ENCODE data around the gene GALNTL6. TPM values are rescaled to one million over a fixed set of nuclear protein-coding genes. Genes with fewer than 3 reads are reported as not detected.

GALNTL6 gene
- total RNA-seq, 4 donors from 2014 or later, result 0.82 to 0.95 TPM; not detected in 2

- intact Hi-C loops (cut with DNase I; ENCODE audit: low total_unique reads) (no loop called here), in situ Hi-C loops (cut with MboI; ENCODE audit: low pct_ligation_motif_present in 1 of 4, low pct_unique_long_range_greater_than_20kb in 1 of 4, low sequenced_read_pairs in 3 of 4) (no loop called here)
- Histone ChIP-seq H3K9me3 (no peaks in the 10 kb centered on the region), H3K4me3 (no peak overlapping the region), H3K4me1 (no peaks in the 10 kb centered on the region), H3K27ac (no peak overlapping the region), H3K36me3 (no peaks in the 10 kb centered on the region), H3K27me3 (no peaks in the 10 kb centered on the region)
- no peak for TF ChIP-seq POLR2A (IDR thresholded peaks at IDR 0.05)
- TF ChIP-seq CTCF (IDR thresholded peaks at IDR 0.05), result no peak
- no peak for TF ChIP-seq POLR2AphosphoS5 (IDR thresholded peaks at IDR 0.05)
- TF ChIP-seq EP300 (IDR thresholded peaks at IDR 0.05; ENCODE audit: low read depth), result no peak
- DNase-seq, result no peak
These were observed 1115.1 kb downstream of the GALNTL6 start for GRCh38 chr4:172928347-172928746.

GRCh38 chr4:172938072-172938829, 1125.0 kb downstream of the GALNTL6 start:
- DNase-seq, result no peak
- intact Hi-C loops (cut with DNase I; ENCODE audit: low total_unique reads), result no loop called here
- no peaks in the 10 kb centered on the region for H3K4me1 ChIP-seq

GRCh38 chr4:172938870-172939269, 1125.7 kb downstream of the GALNTL6 start:
- H3K4me3 ChIP-seq, result no peak overlapping the region
- H3K4me1 ChIP-seq, result no peaks in the 10 kb centered on the region
- in situ Hi-C loops (cut with MboI; ENCODE audit: low pct_ligation_motif_present in 1 of 4, low pct_unique_long_range_greater_than_20kb in 1 of 4, low sequenced_read_pairs in 3 of 4), result no loop called here
- no peak overlapping the region for H3K27ac ChIP-seq
- TF ChIP-seq POLR2A (IDR thresholded peaks at IDR 0.05) (no peak), CTCF (IDR thresholded peaks at IDR 0.05) (no peak), POLR2AphosphoS5 (IDR thresholded peaks at IDR 0.05) (no peak), EP300 (IDR thresholded peaks at IDR 0.05; ENCODE audit: low read depth) (no peak)
- H3K36me3 ChIP-seq, result no peaks in the 10 kb centered on the region
- H3K9me3 ChIP-seq, result no peaks in the 10 kb centered on the region
- WGBS, 2 donors (ENCODE audit: low coverage in 1 of 2), result 80 to 88% methylated on average over 1 of the region's 1 CpG
- no peaks in the 10 kb centered on the region for H3K27me3 ChIP-seq
- no peak for DNase-seq
- intact Hi-C loops (cut with DNase I; ENCODE audit: low total_unique reads), result no loop called here

More at GRCh38 chr4:172938072-172938829, 1125.0 kb downstream of the GALNTL6 start:
- Histone ChIP-seq H3K36me3 (no peaks in the 10 kb centered on the region), H3K4me3 (no peak overlapping the region), H3K27me3 (no peaks in the 10 kb centered on the region), H3K9me3 (no peaks in the 10 kb centered on the region), H3K27ac (no peak overlapping the region)
- TF ChIP-seq POLR2AphosphoS5 (IDR thresholded peaks at IDR 0.05), result no peak
- TF ChIP-seq POLR2A (IDR thresholded peaks at IDR 0.05), result no peak
- TF ChIP-seq EP300 (IDR thresholded peaks at IDR 0.05; ENCODE audit: low read depth), result no peak
- in situ Hi-C loops (cut with MboI; ENCODE audit: low pct_ligation_motif_present in 1 of 4, low pct_unique_long_range_greater_than_20kb in 1 of 4, low sequenced_read_pairs in 3 of 4), result no loop called here
- 63 to 68% methylated on average over 4 to 6 of the region's 6 CpGs for WGBS, 2 donors (ENCODE audit: low coverage in 1 of 2)

DNA sequence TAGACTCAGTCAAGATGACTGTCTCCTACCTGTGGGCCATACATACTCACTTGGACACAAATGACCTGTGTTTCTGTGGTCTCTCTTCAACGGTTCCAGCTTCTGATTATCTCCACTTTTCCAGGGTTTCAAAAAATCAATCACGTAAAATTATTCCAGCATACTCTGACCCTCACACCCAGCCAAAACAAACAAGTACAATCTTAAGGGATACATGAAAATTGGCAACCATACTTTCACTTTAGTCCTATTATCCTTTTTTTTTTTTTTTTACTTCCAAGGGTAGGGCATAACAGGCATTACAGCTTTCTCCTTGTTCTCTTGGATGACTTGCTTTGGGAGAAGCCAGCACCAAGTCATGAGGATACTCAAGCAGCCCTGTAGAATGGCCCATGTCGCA, 1129.6 kb downstream of the GALNTL6 start:
- no peak for DNase-seq
- in situ Hi-C loops (cut with MboI; ENCODE audit: low pct_ligation_motif_present in 1 of 4, low pct_unique_long_range_greater_than_20kb in 1 of 4, low sequenced_read_pairs in 3 of 4), result no loop called here
- 50 to 60% methylated on average over 3 of the region's 3 CpGs for WGBS, 2 donors (ENCODE audit: low coverage in 1 of 2)

More for the DNA sequence above, 1129.6 kb downstream of the GALNTL6 start:
- Histone ChIP-seq H3K4me3 (no peak overlapping the region), H3K27ac (no peak overlapping the region), H3K36me3 (no peaks in the 10 kb centered on the region), H3K27me3 (no peaks in the 10 kb centered on the region), H3K4me1 (peaks cover 0 to 6% (median 0%) of the 10 kb centered on the region in 4 donors), H3K9me3 (no peaks in the 10 kb centered on the region)
- no peak for TF ChIP-seq POLR2A (IDR thresholded peaks at IDR 0.05)
- no peak for TF ChIP-seq POLR2AphosphoS5 (IDR thresholded peaks at IDR 0.05)
- no peak for TF ChIP-seq CTCF (IDR thresholded peaks at IDR 0.05)
- TF ChIP-seq EP300 (IDR thresholded peaks at IDR 0.05; ENCODE audit: low read depth), result no peak
- intact Hi-C loops (cut with DNase I; ENCODE audit: low total_unique reads), result no loop called here
